HG03139 (cell line): ENCODE results near the gene SEC16A.

Experiments
- ATAC-seq: cut with Tn5 transposase; IDR thresholded peaks from one replicate; pipeline ENCODE4 v1.9.1; 2021; ENCODE audit not compliant: unreplicated experiment

Gene SEC16A

DNA sequence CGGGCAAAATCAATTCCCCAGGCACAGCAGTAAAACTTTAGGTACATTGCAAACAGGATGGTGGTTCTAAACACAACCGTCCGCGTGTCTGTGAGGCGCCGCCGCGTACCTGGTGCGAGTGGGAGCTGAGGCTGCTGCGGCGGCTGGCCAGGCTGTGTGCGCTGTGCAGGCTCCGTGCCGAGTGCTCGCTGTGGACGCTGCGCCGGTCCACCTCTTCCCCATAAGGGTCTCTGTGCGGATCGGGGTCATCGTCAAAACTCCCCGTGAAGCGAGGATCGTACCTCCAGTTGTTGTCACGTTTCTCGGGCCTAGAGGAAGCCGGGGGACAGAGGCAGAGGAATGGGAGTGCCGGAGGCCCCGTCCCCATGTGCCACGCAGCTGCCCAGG lies 16.7 kb downstream of the SEC16A start:
- no peak for ATAC-seq

DNA sequence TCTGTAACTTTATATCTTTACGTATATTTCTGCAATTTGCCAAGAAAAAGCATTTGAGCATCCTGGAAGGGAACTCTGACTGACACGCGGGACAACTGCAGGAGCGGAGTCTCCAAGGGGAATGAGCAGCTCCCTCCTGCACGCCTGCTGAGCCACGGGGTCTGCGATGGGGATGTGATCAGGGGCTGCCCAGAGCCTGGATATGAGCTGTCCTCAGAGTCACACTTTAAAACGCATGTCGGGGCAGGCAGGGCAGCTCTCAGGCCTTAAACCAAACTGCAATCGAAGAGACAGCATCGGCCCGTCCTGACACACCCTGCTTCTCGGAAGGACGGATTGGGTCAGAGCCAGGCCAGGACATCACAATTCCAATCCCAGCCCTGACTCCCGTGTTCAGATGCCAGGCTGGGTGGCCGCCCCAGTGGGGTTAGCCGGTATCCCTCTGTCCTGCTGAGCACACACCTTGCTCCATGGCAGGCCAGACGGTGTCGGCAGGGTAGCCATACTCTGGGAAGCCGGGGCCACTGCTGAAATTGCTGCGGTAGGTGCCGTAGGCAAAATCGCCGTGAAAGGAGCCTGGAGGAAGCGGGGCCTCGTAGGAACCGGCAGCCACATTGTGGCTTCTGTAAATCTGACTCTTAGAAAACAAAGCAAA lies 17.2 kb downstream of the SEC16A start:
- ATAC-seq, result no peak

DNA sequence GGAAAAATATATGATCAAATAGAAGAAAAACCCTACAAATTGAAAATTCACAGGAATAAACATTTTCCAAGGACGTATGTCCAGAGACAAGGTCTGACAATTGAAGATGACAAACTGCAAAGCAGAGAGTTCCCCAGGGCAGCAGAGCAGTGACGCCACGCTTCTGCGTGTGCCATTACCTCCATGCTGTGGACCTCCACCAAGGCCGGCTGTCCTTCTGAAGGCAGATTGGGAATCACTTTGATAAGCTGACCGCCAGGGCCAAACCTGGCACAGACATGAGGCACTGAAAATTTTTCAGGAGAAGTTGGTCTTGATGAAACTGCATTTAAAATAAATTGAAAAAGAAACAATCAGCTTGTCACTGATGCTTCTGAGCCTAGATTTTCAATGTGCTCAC lies 18.6 kb downstream of the SEC16A start:
- ATAC-seq, result no peak

DNA sequence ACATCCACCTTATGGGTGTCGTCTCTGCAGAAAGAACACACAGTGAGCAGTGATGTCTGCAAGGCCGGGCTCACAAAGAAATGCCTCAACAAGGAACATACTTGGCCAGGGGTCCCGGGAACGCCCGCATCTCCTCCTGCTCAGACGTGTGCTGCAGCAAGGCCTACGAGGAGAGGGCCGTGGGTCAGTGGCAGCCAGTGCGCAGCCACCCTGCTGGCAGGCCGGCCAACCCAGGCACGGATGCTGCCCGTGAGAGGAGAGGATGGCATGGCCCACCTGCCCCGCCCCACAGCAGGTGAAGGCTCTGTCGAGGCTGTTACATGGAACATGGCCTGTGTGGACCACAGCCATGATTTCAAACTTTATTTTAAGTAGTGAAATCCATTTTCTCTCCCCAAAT lies 19.3 kb downstream of the SEC16A start:
- ATAC-seq, result no peak

DNA sequence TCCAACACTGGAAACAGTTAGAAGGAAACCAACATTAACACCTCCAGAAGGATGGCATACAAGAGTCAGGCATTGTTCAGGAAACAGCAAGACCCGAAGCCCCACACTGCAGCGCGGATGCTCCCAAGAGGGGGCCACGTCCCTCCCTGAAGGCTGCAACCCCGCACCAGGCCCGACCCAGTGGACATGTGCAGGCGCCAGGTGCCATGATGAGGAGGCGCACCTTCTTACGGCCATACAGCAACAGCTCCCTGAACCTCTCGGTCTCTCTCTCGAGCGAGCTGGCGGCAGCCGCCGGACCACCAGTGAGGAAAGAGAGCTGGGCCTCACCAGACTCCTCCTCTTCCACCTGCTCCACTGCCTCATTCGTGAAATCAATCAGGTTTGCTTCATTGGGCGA lies 20.2 kb downstream of the SEC16A start:
- ATAC-seq, result no peak

DNA sequence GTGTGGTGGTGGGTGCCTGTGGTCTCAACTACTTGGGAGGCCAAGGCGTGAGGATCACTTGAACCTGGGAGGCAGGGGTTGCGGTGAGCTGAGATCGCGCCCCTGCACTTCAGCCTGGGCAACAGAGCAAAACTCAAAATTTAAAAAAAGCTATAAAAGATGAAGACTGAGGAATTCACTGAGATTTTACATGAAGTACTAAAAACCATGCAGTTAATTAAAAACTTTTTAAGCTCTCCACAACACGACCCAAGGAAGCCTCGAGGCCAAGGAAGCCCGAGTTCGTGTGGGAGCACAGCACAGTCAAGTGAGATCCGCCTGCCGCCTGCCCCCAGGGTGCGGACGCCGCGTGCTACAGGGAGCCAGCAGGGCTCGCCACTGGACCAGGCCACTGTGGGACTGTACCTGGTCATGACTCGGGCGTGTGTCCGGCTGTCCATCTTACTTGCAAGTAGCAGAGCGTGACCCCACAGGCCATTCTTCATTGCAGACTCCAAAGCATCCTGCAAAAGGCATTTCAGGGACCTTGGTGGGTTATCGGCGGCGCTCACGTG lies 22.0 kb downstream of the SEC16A start:
- ATAC-seq, result no peak

DNA sequence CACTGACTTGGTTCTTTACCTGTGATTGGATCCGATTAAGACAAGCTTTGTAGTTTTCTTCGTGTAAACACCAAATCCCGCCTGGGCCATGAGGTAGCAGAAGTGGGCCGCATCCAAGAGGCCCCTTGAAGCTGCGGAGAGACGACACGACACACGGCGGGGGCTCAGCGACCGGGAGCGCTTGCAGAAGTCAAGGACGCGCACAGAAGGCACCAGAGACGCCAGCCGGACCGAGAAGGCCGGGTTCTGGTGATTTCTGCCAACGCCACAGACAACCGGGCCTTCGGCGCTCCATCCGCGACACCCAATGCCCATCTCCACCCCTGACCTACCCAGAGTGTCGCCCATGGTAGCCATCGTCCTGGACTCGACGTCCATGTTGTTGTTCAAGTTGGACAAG lies 23.4 kb downstream of the SEC16A start:
- ATAC-seq, result no peak

DNA sequence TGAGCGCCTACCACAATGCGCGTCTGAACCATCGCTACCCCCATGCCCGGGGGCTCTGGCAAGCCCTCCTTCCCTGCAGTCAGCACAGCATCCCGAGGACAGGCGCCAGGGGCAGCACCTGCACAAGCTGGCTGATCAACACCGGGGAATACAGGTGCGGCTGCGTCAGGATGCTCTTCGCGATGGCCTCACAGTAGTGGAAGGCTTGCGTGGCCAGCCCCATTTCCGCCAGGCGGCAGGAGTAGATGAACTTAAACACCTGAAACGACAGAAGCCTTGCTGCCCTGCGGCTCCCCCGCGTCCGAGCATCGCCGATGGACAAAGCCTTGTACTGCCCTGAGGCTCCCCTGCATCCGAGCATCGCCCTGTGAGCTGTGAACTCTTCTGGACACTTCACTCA lies 25.5 kb downstream of the SEC16A start:
- no peak for ATAC-seq

DNA sequence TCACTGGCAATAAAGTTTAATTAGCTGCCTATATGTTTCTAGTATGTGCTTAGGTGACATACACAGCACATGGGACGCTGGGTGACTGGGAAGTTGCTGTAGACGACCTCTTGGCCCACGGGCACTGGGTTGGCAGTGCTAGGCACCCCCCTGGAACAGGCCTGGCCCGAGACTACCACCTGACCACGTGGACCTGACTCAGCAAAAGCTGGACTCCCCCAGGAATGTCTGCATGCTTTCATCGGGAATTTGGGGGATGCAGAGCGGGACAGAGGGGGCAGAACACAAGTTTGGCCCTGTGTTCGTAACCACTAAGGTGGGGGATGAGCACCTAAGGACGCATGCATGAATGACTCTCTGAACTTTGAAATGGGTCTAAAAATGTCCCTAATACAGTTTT lies 26.6 kb downstream of the SEC16A start:
- no peak for ATAC-seq

DNA sequence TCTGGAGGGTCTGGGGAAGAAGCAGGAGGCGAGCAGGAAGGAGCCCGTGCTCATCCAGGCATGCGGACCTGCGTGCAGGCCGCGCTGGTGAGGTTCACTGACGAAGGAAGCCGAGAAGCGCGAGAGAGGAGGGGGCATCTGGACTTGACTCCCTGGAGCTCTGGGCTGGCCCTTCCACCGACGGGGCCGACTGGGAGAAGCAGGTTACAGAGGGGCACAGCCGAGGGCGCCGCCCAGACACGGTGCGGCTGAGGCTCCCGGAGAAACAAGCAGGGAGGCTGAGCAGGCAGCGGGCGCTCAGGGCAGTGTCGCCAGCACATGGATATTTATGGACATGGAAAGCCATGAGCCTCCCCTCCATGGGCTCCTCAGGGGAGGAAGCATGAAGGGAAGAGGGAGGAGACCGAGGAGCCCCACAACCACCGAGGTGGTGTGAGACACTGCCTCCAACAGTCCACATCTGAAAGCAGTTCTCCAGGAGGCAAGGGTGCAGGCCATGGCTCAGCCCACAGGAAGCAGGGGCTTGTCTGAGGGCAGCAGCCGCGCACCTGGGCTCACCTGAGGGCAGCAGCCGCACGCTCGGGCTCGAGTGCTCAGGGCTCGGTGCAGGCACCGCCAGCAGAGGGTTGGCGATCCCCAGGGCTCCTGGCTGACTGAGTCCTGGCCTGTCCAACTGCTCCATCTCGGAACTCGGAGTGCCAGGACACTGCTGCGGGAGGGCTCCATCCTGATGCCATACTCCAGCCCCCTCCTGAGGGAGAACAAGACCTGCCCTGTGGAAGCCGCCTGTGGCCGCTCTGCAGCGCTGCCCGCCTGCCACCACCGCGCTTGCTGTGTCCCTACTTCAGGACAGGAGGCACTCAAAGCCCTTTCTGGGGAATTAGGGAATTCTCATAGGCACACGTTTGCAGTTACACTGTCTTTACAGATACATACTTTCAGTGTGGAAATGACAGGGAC lies 27.5 kb downstream of the SEC16A start:
- no peak for ATAC-seq

DNA sequence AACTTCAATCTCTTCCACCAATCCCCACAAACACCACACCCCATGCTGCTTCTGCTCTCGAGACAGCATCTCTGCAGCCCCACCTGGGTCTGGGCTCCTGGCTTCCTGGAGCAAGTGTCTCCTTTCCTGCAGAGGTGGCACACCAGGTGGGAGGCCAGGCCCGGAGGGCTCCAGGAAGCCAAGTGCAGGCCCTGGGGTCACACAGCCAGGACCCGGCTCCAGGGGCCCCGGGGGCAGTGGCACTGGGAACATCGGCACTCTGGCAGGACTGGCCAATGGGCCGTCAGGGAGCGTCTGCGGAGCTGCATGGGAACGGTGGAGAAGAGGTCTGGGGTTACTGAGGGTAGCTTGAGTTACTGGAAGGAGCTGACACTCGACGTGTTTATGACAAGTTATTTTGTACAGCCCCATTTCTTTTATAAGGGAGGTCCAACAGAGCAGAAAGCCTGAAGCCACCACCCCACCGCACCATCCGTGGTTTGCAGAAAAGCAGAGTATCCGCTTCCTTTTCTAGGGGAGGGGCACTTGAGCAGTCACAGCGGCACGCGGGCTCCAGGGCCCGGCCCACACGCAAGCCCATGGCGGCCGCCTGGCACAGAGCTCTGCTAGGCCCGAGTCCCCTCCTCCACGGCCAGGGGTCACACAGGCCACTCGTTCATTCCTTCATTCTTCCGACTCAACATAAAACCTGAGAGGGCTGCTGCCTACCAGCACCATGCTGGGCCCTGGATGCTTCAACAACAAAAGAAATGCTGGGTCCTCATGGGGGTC lies 28.6 kb downstream of the SEC16A start:
- ATAC-seq, result no peak

DNA sequence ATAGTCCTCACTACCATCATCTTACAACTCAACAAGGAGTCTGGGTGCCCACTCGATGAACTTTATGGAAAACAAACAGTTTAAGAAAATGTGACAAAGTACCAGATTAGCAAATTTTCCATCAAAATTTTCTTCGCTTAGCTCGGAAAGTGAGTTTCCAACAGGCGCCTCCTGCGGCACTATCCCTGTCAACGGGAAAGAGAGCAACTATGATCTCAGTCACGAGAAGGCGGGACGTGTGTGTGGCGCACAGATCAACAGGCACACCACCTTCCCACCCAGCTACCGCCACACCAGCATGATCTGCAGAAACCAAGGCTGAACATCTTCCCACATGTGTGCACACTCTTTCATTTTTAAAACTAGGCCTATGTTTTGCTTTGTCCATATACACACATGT lies 29.5 kb downstream of the SEC16A start:
- no peak for ATAC-seq

DNA sequence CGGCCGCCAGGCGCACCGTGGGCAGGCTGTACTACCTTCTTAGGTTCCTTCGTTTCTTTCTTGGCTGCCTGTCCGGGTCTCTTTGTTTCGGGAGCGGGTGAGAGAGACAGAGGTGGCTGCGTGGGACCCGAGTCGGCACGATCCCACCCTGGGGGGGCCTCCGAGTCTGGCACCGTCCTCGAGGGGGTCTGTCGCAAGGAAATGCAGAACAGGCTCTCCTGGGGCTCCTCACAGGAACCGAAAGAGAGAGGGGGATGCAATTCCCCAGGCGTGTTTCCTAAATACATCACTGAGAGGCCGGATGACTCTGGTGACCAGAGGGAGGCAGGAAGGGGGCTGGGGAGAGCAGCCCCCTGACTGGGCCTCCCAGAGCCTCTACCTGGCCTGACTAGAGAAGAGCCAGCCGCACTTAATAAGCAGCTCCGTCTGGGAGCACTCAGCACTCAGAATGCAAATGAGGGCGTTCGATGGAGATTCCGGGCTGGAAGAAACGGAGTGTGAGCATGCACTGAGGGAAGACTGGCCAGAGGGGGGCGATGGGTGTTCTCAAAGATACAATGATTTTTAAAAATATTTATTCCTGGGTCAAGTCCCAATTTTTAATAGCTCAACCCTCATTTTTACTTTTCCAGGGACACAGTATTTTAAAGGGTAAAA lies 31.5 kb downstream of the SEC16A start:
- ATAC-seq, result no peak

DNA sequence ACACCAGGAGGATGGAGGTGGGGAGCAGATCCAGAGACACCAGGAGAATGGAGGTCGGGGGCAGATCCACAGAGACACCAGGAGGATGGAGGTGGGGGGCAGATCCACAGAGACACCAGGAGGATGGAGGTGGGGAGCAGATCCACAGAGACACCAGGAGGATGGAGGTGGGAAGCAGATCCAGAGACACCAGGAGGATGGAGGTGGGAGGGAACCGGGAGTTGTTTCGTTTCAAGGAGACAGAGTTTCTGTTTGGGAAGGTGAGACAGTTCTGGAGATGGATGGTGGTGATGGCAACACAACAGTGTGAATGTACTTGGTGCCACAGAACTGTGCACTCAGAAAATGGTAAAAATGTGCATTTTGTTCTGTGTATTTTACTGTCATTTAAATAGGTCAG lies 34.2 kb downstream of the SEC16A start:
- no peak for ATAC-seq

DNA sequence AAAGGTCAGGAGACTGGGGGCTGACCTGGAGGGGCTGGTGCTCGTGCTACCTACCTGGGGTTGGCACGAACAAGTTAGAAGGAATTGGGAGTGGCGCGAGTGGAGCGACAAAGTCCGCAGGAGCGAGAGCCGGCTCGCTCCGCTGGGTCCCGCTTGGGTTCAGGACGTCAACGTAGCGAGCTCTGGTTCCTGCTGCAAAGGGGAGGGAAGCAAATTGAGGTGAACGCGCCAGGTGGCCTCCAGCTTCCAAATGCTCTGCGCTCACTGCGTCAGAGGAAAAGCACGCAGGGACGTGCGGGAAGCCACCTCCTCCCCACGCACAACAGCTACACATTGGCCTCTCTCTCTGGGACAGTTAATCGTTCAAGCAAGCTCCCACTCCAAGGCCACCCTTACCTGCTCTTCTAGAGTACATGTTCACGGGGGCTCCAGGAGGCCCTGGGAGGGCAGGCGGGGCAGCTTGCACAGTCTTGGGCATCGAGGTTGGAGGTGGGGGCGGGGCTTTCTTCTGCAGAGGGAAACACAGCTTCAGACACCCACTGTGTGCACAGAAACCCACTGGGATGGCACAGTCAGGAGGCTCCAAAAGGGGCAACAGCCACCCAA lies 35.6 kb downstream of the SEC16A start:
- no peak for ATAC-seq

DNA sequence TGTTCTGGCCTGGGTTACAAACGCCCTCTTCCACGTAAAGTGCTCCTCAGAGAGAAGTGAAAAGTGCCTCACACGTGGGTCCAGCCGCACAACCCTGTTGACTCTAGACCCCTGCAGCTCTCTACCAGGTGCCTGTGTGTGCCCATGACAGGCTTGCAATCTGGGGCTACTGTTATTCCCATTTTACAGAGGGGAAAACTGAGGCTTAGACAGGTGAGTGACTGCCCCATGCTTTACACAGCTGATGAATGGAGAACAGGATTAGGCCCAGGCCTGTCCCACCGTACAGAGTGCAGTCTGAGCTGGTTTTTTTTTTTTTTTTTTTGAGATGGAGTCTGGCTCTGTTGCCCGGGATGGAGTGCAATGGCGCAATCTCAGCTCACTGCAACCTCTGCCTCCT lies 37.0 kb downstream of the SEC16A start:
- no peak for ATAC-seq

DNA sequence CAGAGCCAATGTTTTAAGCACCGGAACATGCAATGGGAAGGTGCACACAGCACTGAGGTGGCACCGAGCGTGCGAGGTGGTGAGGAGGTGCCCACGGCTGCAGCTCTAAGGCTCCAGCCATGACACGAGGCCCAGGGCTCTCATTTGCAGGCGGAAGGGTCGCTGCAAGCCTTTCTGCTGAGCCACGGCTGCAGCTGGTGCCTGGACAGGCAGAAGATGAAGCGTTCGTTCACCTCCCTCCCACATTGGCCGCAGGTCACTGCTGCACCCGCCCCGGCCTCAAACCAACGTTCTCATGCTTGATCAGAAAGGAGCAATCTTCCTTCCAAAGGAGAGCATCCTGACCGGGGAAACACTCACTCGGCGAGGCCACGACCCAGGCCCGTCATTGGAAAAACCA lies 38.7 kb downstream of the SEC16A start:
- ATAC-seq, result no peak

DNA sequence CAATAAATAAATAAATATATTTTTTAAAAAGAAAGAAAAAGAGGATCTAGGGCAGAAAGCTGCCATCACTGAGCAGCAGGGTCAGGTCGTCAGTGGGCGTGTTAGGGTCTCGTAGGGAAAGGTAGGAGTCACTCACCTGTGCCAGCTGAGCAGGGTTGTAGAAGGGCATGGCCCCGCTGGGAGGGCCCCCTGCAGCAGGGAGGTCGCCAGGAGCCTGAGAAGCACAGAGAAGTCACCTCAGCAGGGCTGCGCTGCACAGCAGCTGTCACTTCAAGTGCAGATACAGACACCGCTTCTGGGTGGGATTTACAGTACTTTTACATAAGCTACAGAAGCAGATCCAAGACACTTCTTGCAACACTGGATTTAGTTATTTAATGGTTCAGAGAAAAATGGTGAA lies 39.2 kb downstream of the SEC16A start:
- no peak for ATAC-seq

DNA sequence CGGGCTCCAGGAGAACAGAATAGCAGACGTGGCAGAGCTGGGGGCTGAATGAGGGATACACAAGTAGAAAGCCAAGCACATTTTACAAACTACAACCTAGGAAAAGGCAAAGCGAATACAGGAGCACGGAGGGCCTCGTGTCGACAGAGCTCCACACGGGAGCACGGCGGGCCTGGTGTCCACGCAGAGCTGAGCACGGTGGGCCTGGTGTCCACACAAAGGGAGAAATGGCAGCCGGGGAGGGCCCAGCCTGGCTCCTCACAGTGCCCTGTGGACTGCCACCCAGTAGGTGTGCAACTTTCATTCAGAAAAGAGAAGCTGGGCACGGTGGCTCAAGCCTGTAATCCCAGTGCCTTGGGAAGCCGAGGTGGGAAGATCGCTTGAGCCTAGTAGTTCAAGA lies 39.8 kb downstream of the SEC16A start:
- ATAC-seq, result no peak

DNA sequence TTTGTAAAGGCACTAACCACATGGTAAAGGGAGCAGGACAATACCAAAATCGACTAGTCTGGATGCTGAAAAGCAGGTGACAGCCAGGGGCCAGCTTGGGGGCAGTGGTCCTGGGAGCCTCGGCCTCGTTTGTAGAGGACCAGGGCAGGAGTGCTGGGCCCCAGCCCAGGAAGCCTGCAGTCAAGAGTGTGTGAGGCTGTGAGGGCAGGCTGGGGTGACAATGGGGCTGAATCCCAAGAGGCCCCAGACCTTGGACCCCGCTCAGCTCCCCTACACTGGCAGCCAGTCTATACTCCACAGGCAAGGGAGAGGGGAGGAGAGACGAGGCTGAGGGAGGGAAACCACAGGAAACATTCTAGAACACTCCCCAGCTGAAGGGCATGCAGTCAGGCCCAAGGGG lies 40.6 kb downstream of the SEC16A start:
- no peak for ATAC-seq
